HG03354 (cell line): ENCODE data around the gene CYFIP1.

Experiments
- ATAC-seq: cut with Tn5 transposase; IDR thresholded peaks from one replicate; pipeline ENCODE4 v1.9.1; 2021; ENCODE audit warnings: mild to moderate bottlenecking; ENCODE audit not compliant: unreplicated experiment, poor library complexity, severe bottlenecking

The CYFIP1 gene

GRCh38 chr15:22877117-22877516 lies 103.1 kb downstream of the CYFIP1 start:
- ATAC-seq: no peak

- no peak for ATAC-seq
Measured at GRCh38 chr15:22874966-22875365, 105.2 kb downstream of the CYFIP1 start.

DNA sequence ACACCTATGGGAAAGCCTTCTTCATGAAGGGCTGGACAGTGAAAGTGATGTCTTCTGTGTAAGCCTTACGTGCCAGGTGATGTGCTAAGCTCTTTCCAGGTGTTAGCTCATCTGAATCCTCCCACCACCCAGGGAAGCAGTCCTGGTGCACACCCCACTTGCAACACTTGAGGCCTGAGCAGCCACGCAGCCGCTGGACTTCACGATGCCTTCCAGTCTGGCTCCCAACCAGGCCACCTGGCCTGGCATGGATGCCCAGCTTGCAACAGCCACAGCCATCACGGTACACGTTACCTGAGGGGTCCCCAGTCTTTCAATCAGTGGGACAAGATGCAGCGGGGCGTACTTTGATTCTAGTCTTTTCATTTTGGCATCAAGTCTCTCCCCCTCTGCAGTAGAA lies 105.9 kb downstream of the CYFIP1 start:
- no peak for ATAC-seq

GRCh38 chr15:22873841-22874240 lies 106.3 kb downstream of the CYFIP1 start:
- no peak for ATAC-seq

DNA sequence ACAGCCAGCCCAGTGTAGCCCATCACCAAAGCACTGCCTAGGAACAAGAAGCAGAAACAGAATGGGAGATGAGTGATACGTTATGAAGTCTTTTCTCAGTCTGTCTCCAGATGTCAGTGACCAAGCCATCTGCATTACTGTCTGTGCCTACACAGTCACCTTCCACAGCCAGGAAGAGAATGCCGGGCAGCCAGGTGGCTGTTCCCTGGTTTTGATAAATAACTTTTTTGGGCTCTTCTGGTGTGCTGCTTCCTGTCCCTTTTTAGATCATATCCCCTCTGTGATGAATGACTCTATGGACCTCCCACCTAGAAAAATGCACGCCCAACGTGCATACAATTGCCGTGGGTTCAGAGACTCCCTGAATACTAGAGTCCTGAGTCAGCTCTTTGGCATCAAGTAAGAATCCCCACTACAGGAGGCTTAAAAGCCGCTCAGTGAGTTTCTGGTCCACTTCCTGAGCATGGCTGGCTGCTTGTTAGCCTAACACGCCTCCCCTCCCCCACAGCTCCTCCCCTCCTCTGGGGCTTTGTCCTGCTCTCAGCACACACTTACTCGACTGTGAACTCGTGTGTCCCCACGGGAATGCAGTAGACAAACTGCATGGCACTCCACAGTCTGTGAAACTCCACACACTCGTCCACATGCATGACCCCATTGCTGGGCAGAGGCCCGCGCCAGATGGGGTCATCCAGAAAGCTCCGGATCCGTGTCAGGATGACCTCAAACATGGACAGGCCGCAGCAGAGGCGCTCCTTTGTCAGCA lies 107.0 kb downstream of the CYFIP1 start:
- ATAC-seq: no peak

- ATAC-seq: no peak
Measured at GRCh38 chr15:22871481-22872086, 108.6 kb downstream of the CYFIP1 start.

DNA sequence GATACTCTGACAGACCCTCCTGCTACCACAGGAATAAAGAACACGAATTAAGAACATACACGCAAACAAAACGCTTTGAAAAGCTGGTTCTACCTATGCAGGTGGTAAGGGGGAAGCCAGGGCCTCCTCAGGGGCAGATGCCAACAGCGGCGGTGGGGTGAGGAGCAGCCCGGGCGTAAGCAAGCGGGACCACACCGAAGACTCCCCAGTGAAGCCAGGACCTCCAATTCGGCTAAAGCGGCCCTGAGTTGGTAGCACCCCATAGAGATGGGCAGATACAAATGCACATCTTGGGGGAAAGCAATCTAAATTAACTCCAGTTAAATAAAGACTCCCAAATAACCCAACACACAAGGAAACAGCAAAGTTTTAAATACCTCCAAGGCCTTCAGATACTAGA lies 109.3 kb downstream of the CYFIP1 start:
- no peak for ATAC-seq

- ATAC-seq: no peak
Measured at GRCh38 chr15:22869856-22870255, 110.3 kb downstream of the CYFIP1 start.

DNA sequence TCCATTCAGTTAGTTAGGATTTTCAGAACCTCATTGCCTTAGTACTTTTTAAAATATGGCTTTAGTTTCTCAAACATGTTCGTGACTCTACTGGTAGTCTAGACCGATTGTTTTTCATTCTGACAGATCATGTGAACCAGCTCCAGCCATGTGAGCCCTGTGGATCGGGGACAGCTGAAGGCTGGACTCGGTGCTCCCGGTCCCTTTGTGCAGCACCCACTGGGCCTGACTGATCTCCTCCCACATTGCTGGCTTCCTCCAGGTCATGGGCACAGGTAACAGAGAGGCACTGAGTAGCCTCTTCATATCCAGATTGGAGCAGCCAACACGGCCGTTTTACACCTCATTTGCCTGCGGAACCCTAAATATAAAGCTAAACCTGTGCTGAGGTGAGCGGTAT lies 111.2 kb downstream of the CYFIP1 start:
- no peak for ATAC-seq

DNA sequence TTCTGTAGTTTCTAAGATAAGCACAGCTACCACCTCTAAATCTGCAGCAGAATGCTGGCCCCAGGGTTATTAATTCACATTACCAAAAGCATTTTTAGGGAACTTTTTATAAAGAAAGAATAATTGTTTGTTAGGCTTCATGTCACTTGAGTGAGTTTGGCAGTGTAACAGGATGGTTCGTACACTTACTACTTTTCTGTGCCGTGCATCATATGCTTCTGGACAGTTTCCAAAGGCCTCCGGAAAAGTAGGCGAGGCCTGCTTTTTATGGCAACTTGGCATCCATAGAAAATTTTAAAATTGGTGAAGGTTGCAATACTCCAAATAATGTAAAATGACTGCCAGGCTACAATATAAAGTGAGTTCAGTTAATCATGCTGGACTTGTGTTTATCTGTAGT lies 111.7 kb downstream of the CYFIP1 start:
- ATAC-seq: no peak

DNA sequence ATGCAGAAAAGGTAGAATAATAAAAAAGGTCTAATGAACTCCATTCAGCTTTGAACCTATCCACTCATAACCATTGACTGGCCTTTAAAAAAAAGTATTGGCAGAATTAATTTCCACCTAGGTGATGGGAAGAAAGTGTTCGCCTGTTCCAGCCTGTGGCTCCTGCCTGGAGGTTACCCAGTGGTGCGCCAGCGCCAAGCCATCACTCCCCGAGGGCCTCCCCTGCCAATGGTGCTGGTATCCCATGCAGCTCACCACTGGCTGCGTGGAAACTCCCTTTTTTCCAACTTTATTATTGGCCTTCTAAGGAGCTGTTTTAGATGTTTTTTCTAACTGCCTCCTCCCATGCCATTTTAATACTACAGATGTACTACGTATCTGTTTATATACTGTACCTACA lies 112.3 kb downstream of the CYFIP1 start:
- no peak for ATAC-seq

DNA sequence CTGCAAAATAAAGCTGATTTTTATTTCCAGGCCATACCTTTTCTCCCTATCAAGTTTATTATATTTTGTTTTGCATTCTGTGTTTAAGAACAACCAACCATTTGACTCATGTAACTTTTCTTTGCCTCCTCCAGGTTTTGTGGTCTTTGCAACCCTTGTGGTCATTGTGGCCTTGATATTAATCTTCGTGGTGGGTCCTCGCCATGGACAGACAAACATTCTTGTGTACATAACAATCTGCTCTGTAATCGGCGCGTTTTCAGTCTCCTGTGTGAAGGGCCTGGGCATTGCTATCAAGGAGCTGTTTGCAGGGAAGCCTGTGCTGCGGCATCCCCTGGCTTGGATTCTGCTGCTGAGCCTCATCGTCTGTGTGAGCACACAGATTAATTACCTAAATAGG lies 114.1 kb downstream of the CYFIP1 start:
- no peak for ATAC-seq

DNA sequence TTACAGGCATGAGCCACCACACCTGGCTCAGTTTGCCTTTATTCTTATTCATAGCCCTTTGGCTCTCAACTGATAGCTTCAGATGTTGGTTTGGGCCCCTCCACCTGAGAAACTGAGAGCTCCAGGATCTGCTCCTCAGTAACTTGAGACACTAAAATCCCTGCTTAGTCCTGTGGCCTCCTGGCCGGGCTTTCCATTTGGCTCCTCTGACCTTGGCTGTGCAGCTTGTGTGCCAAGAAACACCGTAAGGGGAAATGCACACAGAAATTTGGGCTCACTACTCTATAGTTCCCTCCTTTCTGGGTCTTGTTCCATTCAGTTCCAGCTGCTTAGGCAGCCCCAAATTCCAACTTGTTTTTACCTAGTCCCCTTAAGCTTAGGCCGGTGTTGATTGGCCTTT lies 116.8 kb downstream of the CYFIP1 start:
- no peak for ATAC-seq

DNA sequence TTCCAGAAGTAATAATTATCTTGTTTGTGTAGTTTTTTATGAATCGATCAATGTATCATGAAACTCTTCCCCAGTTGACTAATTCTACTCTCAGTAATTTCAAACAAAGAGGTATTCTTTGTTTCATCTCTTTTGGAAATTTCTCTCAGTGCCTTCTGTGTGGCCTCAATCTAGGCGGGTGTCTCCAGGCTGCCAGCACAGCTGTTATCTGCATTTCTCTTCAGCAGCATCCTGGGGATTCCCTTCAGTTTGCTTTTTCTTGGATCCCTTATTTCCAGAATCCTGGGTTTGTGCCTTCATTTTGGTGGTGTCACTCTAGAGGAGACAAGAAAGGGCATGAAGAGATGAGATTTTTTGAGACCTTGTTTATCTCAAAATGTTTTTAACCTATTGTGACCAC lies 119.0 kb downstream of the CYFIP1 start:
- no peak for ATAC-seq

DNA sequence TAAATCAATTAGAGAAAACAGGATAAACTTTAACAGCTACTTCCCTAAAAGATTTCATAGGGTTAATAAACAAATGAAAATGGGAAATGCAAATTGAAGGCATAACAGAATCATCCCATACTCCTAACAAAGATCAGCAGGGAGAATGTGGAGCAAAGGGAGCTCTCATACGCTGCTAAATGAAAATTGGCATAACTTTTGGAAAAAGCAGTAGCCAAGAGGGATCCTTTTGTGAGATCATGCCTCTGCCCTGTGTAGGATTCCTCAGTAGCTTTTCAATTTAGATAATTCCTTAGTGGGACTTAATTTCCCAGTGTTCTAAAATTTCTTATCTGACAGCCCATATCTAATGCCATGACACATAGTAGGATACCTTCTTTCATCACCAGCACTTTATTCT lies 123.5 kb downstream of the CYFIP1 start:
- ATAC-seq: no peak

DNA sequence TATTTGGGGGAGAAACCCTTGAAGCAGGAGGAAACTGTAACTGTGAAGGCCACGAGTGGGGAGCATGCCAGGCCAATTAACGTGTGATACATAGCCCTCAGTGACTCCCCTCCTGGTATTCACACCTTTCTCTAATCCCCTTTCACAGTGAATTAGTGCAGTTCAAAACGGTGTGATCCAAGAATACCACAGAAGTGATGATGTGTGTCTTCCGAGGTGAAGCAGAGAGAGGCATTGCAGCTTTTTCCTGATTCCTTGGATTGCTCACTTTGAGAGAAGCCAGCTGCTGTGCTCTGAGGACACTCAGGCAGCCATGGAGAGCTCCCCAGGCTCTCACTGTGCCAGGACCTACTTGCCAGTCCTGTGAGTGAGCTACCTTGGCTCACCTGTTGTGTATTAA lies 124.4 kb downstream of the CYFIP1 start:
- no peak for ATAC-seq

- ATAC-seq: no peak
Measured at GRCh38 chr15:22851513-22851912, 128.7 kb downstream of the CYFIP1 start.

DNA sequence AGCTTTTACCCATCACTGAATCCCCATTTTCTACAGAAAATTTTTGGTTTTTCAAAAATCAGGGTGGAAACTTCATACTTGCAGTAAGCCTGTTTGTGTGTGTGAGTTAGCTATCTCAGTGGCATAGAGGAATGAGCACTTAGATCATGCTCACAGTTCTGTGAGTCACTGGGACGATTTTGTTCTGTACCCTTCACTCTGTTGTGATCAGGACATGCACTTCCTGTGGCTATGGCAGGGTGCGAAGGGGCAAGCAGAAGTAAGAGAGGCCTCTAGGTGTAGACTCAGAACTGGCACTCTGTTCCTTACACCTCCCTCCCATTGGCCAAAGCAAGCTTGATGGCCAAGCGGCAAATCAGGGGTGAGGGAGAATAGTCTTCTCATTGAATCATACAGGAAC lies 130.1 kb downstream of the CYFIP1 start:
- no peak for ATAC-seq

DNA sequence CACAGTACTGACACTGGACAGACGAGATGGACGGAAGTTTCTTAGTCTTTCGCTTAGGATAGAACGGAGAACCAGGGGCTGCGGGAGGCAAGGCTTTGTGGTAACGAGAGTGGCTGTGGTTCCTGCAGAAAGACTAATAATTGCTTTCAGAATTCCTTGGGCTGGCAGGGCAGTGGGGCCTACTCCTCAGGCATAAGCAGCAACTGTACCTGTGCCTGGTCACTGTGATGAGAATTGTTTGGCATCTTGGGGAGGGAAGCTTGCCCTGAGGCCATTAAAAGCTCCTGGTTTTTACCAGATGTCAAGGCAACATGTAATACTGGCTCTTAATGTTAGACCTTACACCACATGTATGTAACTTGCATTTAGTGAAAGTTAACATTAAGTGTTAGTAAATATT lies 134.1 kb downstream of the CYFIP1 start:
- no peak for ATAC-seq

DNA sequence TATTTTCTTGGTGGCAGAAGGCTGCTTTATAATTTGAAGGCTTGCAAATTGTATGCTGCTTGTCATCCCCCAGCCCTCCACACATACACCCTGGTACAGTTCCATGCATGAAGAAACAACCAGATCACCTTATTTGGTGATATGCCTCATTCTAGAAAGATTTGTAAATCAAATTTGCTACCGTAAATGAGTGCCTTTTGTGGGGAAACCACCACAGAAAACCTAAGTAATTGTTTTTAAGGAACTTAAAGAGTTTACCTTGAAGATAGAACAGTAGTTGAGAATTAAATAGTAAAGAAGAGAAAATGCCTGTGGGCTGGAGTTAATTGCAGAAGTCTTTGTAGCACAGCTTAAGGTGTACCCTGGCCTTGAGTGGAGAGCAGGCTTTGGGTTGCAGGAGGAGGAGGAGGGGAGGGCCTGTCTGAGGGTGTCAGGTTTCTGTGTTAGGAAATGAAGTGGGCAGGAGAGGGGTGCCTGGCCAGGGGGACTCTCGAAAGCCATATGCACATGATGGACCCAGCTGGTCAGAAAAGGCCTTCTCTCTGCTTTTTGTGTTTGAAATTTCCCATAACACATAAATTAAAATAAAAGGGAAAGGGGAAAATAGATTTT lies 134.8 kb downstream of the CYFIP1 start:
- no peak for ATAC-seq
